GM18870 (cell line): Measurements from ENCODE around the gene TNFSF15.

Source experiments
- ATAC-seq: cut with Tn5 transposase; IDR thresholded peaks from one replicate; pipeline ENCODE4 v1.9.1; 2021; ENCODE audit warnings: moderate library complexity; ENCODE audit not compliant: unreplicated experiment

TNFSF15 gene

GRCh38 chr9:114825126-114825795, 19.4 kb upstream of the TNFSF15 start:
- ATAC-seq = no peak

- ATAC-seq = no peak
Observed at GRCh38 chr9:114824110-114824509, 18.3 kb upstream of the TNFSF15 start.

GRCh38 chr9:114823441-114823840, 17.6 kb upstream of the TNFSF15 start:
- no peak for ATAC-seq

- ATAC-seq = no peak
Observed at GRCh38 chr9:114822708-114823107, 16.9 kb upstream of the TNFSF15 start.

- no peak for ATAC-seq
Observed at GRCh38 chr9:114820776-114821501, 15.1 kb upstream of the TNFSF15 start.

GRCh38 chr9:114818178-114818577, 12.3 kb upstream of the TNFSF15 start:
- ATAC-seq = no peak

GRCh38 chr9:114813717-114814418, 8.0 kb upstream of the TNFSF15 start:
- ATAC-seq = no peak

- ATAC-seq = no peak
Observed at GRCh38 chr9:114811966-114812636, 6.3 kb upstream of the TNFSF15 start.

GRCh38 chr9:114811301-114811700, 5.5 kb upstream of the TNFSF15 start:
- ATAC-seq = no peak

GRCh38 chr9:114810614-114811013, 4.8 kb upstream of the TNFSF15 start:
- ATAC-seq = no peak

- ATAC-seq = peak; percentile 32
Observed at GRCh38 chr9:114806526-114806900, 674 bp upstream of the TNFSF15 start.

- no peak for ATAC-seq
Observed at GRCh38 chr9:114804505-114804904, 1.3 kb downstream of the TNFSF15 start.

- ATAC-seq = no peak
Observed at GRCh38 chr9:114803479-114804265, 2.2 kb downstream of the TNFSF15 start.

GRCh38 chr9:114799925-114800324, 5.9 kb downstream of the TNFSF15 start:
- ATAC-seq = no peak

GRCh38 chr9:114799441-114799840, 6.4 kb downstream of the TNFSF15 start:
- no peak for ATAC-seq

GRCh38 chr9:114798780-114799427, 6.9 kb downstream of the TNFSF15 start:
- no peak for ATAC-seq

- no peak for ATAC-seq
Observed at GRCh38 chr9:114798101-114798500, 7.7 kb downstream of the TNFSF15 start.

GRCh38 chr9:114792396-114792795, 13.4 kb downstream of the TNFSF15 start:
- no peak for ATAC-seq

- no peak for ATAC-seq
Observed at GRCh38 chr9:114791736-114792135, 14.1 kb downstream of the TNFSF15 start.

- no peak for ATAC-seq
Observed at GRCh38 chr9:114791312-114791711, 14.5 kb downstream of the TNFSF15 start.
